Inferior parietal cortex (tissue), 1 donor: ENCODE measurements around the gene DYNC1I2.
"Not testable (repeated sequence)": the region's sequence is repeated elsewhere in the genome, so short reads cannot be mapped to it uniquely, and the experiment has no call there.

Experiments used
- DNase-seq: peaks from one replicate; pipeline ENCODE4 v3.0.0-alpha.2; 2016; ENCODE audit errors: extremely low spot score

Gene DYNC1I2

GRCh38 chr2:171774581-171774980 is 87.3 kb downstream of the DYNC1I2 start:
- not testable (repeated sequence) for DNase-seq

GRCh38 chr2:171778515-171778914 is 91.2 kb downstream of the DYNC1I2 start:
- no peak for DNase-seq

GRCh38 chr2:171785450-171785849 is 98.2 kb downstream of the DYNC1I2 start:
- DNase-seq = no peak

GRCh38 chr2:171787333-171788072 is 100.2 kb downstream of the DYNC1I2 start:
- no peak for DNase-seq

- DNase-seq = no peak
These were observed 101.2 kb downstream of the DYNC1I2 start for GRCh38 chr2:171788316-171788993.

- no peak for DNase-seq
These were observed 102.7 kb downstream of the DYNC1I2 start for GRCh38 chr2:171789956-171790355.

GRCh38 chr2:171791361-171791760 is 104.1 kb downstream of the DYNC1I2 start:
- no peak for DNase-seq

- DNase-seq = no peak
These were observed 104.9 kb downstream of the DYNC1I2 start for GRCh38 chr2:171792157-171792556.

- no peak for DNase-seq
These were observed 105.8 kb downstream of the DYNC1I2 start for GRCh38 chr2:171792886-171793580.

GRCh38 chr2:171793691-171794678 is 106.7 kb downstream of the DYNC1I2 start:
- DNase-seq = no peak

- no peak for DNase-seq
These were observed 107.6 kb downstream of the DYNC1I2 start for GRCh38 chr2:171794918-171795317.
